HG03060 (cell line): Measurements from ENCODE around the gene BHMT.

Experiments
- ATAC-seq: cut with Tn5 transposase; IDR thresholded peaks from one replicate; pipeline ENCODE4 v1.9.1; 2021; ENCODE audit warnings: low read depth, moderate number of reproducible peaks; ENCODE audit not compliant: unreplicated experiment

BHMT gene

GRCh38 chr5:79111387-79111959, at the start of gene BHMT:
BHMT (plus strand) TSS chr5:79111809; CDS start chr5:79111886, 77 bp downstream.
- ATAC-seq: no peak

- ATAC-seq: no peak
Measured at GRCh38 chr5:79062436-79062835, 49.2 kb upstream of the BHMT start.

- ATAC-seq: no peak
Measured at GRCh38 chr5:79069488-79070349, 41.9 kb upstream of the BHMT start, which contains the start of the genes BHMT2 and DMGDH. BHMT2 (plus strand) TSS chr5:79069767; CDS start chr5:79069783, 16 bp downstream. DMGDH (minus strand) TSS chr5:79069674; CDS start chr5:79069620, 54 bp downstream.

GRCh38 chr5:79070350-79070667, 41.3 kb upstream of the BHMT start:
- no peak for ATAC-seq

- no peak for ATAC-seq
Measured at GRCh38 chr5:79074641-79075040, 37.0 kb upstream of the BHMT start.

- ATAC-seq: no peak
Measured at GRCh38 chr5:79075646-79076426, 35.8 kb upstream of the BHMT start.

GRCh38 chr5:79076819-79077218, 34.8 kb upstream of the BHMT start:
- ATAC-seq: no peak

GRCh38 chr5:79077680-79078365, 33.8 kb upstream of the BHMT start:
- ATAC-seq: no peak

- ATAC-seq: no peak
Measured at GRCh38 chr5:79080804-79081203, 30.8 kb upstream of the BHMT start.

- ATAC-seq: no peak
Measured at GRCh38 chr5:79081779-79082178, 29.8 kb upstream of the BHMT start.

- ATAC-seq: no peak
Measured at GRCh38 chr5:79086116-79086515, 25.5 kb upstream of the BHMT start.

- no peak for ATAC-seq
Measured at GRCh38 chr5:79088507-79088906, 23.1 kb upstream of the BHMT start.

GRCh38 chr5:79091064-79091463, 20.5 kb upstream of the BHMT start:
- no peak for ATAC-seq

GRCh38 chr5:79093762-79094161, 17.8 kb upstream of the BHMT start:
- no peak for ATAC-seq

GRCh38 chr5:79105868-79106267, 5.7 kb upstream of the BHMT start:
- ATAC-seq: no peak

GRCh38 chr5:79107020-79107796, 4.4 kb upstream of the BHMT start:
- no peak for ATAC-seq

GRCh38 chr5:79108086-79108485, 3.5 kb upstream of the BHMT start:
- no peak for ATAC-seq

GRCh38 chr5:79108792-79109191, 2.8 kb upstream of the BHMT start:
- ATAC-seq: no peak

- ATAC-seq: no peak
Measured at GRCh38 chr5:79109527-79110492, 1.8 kb upstream of the BHMT start.
